Activated T-helper 1 cell treated with anti-CD3 and anti-CD28 coated beads, Interleukin-12 subunit alpha, Interleukin-12 subunit beta, Interleukin-2, Interleukin-4 antibody, amounts not matched to agents 30 ng/mL and 10 ng/mL and 1 ng/mL, durations not matched to agents 14 hours and 24 hours and 36 hours (primary cell): Measurements from ENCODE around the gene BTG1. TPM values are rescaled to one million over a fixed set of nuclear protein-coding genes. Genes with fewer than 3 reads are reported as not detected.
A peak's percentile ranks its signal among the peaks of the same experiment; 100 is the strongest.

Source experiments
- DNase-seq: peaks from one replicate; pipeline ENCODE4 v3.0.0; 2021; ENCODE audit warnings: low spot score
- H3K27ac Mint-ChIP-seq: one replicate; pipeline ENCODE4 v1.8.0; 2021; ENCODE audit warnings: mild to moderate bottlenecking, mixed read lengths
- H3K27me3 Mint-ChIP-seq: one replicate; pipeline ENCODE4 v1.8.0; 2022; ENCODE audit warnings: mild to moderate bottlenecking, moderate library complexity, mixed read lengths; ENCODE audit not compliant: insufficient read depth
- H3K36me3 Mint-ChIP-seq: one replicate; pipeline ENCODE4 v1.8.0; 2021; ENCODE audit warnings: low read depth, mixed read lengths
- H3K4me1 Mint-ChIP-seq: one replicate; pipeline ENCODE4 v1.8.0; 2021; ENCODE audit warnings: low read depth, mixed read lengths
- H3K4me3 Mint-ChIP-seq: one replicate; pipeline ENCODE4 v1.8.0; 2021; ENCODE audit warnings: mild to moderate bottlenecking, moderate library complexity, mixed read lengths
- H3K9me3 Mint-ChIP-seq: one replicate; pipeline ENCODE4 v1.8.0; 2021; ENCODE audit warnings: mixed read lengths
- intact Hi-C: fragments of 100-400 bp; cut with micrococcal nuclease; formaldehyde crosslinking; loops from one replicate; pipeline ENCODE4 v1.15.1; 2024
- total RNA-seq: library from RNA; stranded (reverse); gene quantifications from 2 replicates; pipeline ENCODE4 v1.2.3, GENCODE V29; 2022

The BTG1 gene, protein sequence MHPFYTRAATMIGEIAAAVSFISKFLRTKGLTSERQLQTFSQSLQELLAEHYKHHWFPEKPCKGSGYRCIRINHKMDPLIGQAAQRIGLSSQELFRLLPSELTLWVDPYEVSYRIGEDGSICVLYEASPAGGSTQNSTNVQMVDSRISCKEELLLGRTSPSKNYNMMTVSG
- 86.4 and 87.9 TPM in 2 replicates for total RNA-seq

DNA sequence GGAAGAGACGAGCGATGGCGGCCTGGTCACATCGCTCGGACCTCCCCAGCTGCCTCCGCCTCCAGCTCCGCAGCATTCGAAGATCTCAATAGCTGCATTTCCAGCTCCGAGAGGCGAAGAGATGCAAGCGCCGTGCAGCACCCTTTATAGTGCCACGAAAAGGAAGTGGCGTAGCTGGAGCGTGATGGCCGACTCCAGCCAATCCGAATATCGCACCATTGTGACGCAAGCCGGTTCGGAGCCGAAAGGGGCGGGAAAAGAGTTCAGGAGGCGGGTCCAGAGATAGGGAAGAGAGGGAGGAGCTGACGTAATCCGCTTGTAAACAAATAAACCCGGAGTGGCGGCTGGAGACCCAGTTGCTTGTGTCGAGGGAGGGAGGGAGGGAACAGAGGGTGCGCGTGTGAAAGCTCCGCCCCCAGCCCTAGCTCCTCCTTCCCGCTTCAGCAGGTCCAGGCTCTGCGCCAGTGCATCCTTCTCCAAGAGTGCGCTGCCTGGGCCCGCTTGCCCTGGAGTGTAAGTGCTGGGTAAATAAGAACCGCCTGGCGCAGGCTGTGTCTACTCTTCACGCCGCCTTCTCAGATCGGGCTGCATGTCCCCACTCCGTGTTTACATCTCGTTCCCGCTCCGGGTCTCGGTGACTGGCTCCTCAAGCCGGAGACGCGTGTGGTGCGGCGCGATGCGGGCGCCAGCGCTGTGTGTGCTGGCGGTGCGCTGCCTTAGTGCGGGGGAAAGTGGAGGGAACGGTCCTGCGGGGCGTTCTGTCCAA is at the start of gene BTG1:
Gene BTG1 (minus strand): TSS at position 116 of the 766 bp plus-strand sequence. CDS start 311 bp downstream, outside the sequence.
- no peaks in the 10 kb centered on the region for H3K9me3 Mint-ChIP-seq
- H3K4me1 Mint-ChIP-seq, result peaks cover 51% of the 10 kb centered on the region
- peak within 1 kb of the TSS; percentile 94 for H3K4me3 Mint-ChIP-seq
- H3K36me3 Mint-ChIP-seq, result peaks cover 50% of the 10 kb centered on the region
- intact Hi-C loops, result loop anchor here (1.0 to 5.0 kb wide), 14 partner anchors 39 to 1296 kb away; partner anchors contain the start of genes EEA1 and UBE2N
- H3K27me3 Mint-ChIP-seq, result peaks cover 2% of the 10 kb centered on the region
- DNase-seq, result peak; percentile 99
- peak within 1 kb of the TSS; percentile 97 for H3K27ac Mint-ChIP-seq

DNA sequence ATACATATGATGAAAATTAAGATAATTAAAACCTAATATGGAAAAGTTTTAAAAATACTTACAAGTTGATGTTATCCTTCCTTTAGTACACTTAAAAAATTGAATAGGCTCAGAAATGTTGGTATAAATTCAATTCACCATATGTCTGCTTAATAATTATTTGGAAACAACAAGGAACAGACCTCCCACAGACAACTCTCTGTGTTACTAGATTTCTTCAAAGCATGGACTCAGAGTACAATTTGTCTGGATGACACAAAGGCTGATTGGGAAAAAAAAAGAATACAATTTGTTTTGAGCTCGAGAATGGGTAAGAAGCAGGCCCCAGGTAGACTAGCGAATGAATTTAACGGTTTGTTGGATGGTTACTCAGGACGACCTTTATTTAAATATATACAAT is 48.9 kb upstream of the BTG1 start:
- Mint-ChIP-seq H3K27me3 (no peaks in the 10 kb centered on the region), H3K4me1 (peaks cover 16% of the 10 kb centered on the region), H3K9me3 (peaks cover 13% of the 10 kb centered on the region), H3K36me3 (peaks cover 7% of the 10 kb centered on the region), H3K4me3 (no peak overlapping the region), H3K27ac (no peak overlapping the region)
- no peak for DNase-seq
- intact Hi-C loops, result no loop called here

DNA sequence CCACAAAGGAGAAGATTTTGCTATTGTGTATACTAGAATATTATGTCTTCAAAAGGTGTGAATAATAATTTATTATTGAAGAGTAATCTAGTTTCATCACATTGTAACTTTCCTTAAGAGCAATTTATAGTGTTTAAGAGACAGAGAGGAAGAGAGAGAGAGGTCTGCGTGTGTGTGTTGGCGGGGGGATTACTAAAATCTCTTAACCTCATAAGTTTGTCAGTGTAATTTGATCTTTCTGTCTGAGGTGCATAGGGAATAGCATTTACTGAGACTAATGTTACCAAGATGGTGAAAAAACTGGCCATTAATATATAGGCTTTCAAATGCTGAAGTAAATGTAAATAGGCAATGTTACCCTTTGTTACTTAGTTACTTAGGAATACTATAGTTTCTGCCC is 48.2 kb upstream of the BTG1 start:
- peaks cover 20% of the 10 kb centered on the region for H3K4me1 Mint-ChIP-seq

DNA sequence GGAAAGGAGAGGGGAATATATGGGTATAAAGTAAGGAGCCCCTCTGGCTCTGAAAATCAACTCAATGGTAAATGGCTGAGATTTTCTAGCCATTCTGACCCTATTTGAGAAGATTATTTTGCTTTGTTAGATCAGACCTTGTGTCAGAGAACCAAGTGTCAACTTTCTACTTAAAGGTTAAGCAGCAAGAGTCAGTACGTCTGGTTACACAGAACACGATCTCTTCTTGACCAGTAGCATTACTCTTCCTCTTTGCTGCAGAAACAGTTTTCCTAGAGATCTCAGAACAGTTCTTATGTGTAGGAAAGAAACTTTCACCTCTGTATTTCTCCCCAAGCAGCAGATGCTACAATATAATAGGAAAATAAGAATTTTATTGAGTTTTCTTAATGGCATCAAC is 47.4 kb upstream of the BTG1 start:
- no peak overlapping the region for H3K4me3 Mint-ChIP-seq
- H3K36me3 Mint-ChIP-seq, result peaks cover 10% of the 10 kb centered on the region
- H3K9me3 Mint-ChIP-seq, result peaks cover 15% of the 10 kb centered on the region
- H3K27ac Mint-ChIP-seq, result no peak overlapping the region
- intact Hi-C loops, result no loop called here
- DNase-seq, result no peak
- H3K4me1 Mint-ChIP-seq, result peaks cover 25% of the 10 kb centered on the region
- H3K27me3 Mint-ChIP-seq, result no peaks in the 10 kb centered on the region

More for the DNA sequence above, 48.2 kb upstream of the BTG1 start:
- intact Hi-C loops, result no loop called here
- Mint-ChIP-seq H3K36me3 (peaks cover 10% of the 10 kb centered on the region), H3K27ac (no peak overlapping the region), H3K9me3 (peaks cover 16% of the 10 kb centered on the region), H3K4me3 (no peak overlapping the region), H3K27me3 (no peaks in the 10 kb centered on the region)
- no peak for DNase-seq

DNA sequence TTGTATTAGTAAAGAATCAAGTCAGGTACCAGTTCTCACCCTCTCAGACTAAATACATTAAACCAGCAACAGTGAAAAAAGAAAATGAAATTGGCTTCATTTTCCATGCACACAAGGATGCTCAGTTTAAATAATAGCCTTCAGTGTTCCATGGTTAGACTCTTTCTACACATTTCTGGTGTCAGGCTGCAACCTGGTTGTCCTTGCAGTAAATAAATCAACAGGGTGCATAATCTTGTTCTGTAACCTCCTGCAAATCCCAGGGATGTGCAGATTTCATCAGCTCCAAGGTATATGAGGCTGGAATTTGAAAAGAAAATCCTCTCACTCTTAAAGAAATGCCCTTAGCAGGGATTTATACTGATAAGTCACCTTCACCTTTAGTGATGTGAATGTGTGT is 46.7 kb upstream of the BTG1 start:
- H3K9me3 Mint-ChIP-seq, result peaks cover 15% of the 10 kb centered on the region
- no peak for DNase-seq
- peaks cover 10% of the 10 kb centered on the region for H3K36me3 Mint-ChIP-seq
- H3K27ac Mint-ChIP-seq, result no peak overlapping the region
- H3K27me3 Mint-ChIP-seq, result no peaks in the 10 kb centered on the region
- H3K4me1 Mint-ChIP-seq, result peaks cover 32% of the 10 kb centered on the region
- intact Hi-C loops, result no loop called here
- H3K4me3 Mint-ChIP-seq, result no peak overlapping the region

DNA sequence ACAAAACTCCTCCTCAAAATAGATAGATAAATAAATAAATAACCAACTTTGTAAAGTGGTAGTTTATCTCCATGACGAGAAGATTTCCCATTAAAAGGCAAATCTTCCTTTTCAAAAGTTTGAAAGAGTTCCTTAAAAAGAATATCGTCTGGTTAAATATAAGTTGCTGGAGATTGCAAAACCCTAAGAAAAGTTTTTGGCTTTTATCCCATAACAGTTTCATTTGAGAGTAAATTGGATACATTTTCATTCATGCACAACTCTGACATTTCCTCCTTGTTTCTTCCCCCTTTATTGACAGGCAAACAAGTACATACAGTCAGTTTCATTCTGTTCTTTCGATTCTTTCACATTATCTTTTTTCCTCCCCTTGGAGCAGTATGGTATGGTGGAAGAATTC is 45.4 kb upstream of the BTG1 start:
- Mint-ChIP-seq H3K9me3 (peaks cover 5% of the 10 kb centered on the region), H3K4me3 (no peak overlapping the region), H3K4me1 (peaks cover 45% of the 10 kb centered on the region), H3K36me3 (peaks cover 3% of the 10 kb centered on the region), H3K27ac (no peak overlapping the region), H3K27me3 (no peaks in the 10 kb centered on the region)
- DNase-seq, result no peak
- intact Hi-C loops, result no loop called here

DNA sequence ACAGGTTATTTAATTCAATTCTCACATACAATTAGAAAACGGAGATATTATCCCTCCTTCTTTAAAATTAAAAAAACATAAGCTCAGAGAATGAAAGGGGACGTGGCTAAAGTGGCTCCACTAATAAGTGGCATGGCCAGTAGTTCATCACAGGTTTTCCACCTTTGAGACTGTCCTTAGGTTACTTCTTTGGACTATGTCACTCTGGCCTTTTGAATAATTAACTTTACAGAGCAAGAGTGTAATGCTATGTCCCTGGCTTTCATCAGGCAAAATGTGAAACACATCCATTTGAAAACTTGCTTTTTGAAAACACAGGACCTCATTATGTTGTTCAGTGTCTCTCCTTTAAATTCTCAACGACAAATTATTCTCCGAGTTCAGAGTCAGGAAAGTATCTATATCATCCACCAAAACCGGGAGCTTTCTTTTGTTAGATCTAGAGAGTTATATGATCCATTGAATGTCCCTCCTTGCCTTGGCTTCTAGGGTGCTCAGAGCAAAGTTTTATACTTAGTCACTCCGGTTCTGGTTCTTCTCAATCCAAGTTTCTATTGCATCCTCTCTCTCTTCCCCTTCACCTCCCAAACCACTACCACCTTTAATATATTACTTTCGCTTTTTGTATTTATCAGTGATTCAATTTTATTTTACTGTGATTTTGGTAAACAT is 43.0 kb upstream of the BTG1 start:
- intact Hi-C loops, result no loop called here
- Mint-ChIP-seq H3K36me3 (peaks cover 4% of the 10 kb centered on the region), H3K27ac (no peak overlapping the region), H3K9me3 (peaks cover 5% of the 10 kb centered on the region), H3K4me3 (no peak overlapping the region), H3K4me1 (peaks cover 63% of the 10 kb centered on the region), H3K27me3 (no peaks in the 10 kb centered on the region)
- no peak for DNase-seq

DNA sequence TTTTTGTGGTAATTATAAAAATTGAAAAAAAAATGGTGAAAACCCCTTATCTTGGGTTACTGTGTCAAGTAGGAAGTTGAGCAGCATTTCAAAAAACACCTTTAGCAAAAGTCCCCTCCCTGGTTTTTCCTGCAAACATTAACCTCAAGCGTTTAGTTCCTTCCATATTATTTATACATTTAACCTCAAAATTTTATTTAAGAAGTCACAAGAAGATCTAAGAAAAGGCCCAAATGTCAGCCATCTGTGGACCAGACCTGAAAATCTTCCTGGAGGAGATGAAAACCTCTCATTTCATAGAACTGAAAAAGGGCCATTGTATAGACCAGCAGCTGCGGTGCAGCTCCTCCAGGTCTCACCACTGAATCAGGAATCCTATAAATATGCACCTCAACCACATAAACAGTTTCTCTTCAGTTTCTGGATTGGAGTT is 40.4 kb upstream of the BTG1 start:
- Mint-ChIP-seq H3K4me3 (peak overlapping the region; percentile 68), H3K27me3 (no peaks in the 10 kb centered on the region), H3K9me3 (peaks cover 10% of the 10 kb centered on the region), H3K36me3 (peaks cover 11% of the 10 kb centered on the region), H3K4me1 (peaks cover 63% of the 10 kb centered on the region), H3K27ac (peak overlapping the region; percentile 91)
- no peak for DNase-seq
- intact Hi-C loops, result no loop called here

DNA sequence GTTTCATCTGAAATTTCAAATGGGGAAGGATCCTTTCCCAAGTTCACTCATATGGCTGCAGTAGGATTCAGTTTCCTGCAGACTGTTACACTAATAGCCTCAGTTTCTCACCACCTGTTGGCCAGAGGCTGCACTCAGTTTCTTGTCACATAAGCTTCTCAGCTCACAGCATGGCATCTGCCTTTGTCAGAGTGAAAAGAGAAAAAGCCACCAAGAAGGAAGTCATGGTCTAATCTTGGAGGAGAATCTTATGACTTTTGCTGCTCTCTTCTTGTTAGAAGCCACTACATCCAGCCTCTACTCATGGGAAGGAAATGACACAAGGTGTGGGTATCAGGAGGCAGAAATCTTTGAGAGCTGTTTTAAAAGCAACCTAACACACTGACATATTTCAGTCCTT is 39.4 kb upstream of the BTG1 start:
- Mint-ChIP-seq H3K36me3 (peaks cover 13% of the 10 kb centered on the region), H3K27ac (peak overlapping the region; percentile 70), H3K4me1 (peaks cover 63% of the 10 kb centered on the region), H3K27me3 (no peaks in the 10 kb centered on the region), H3K4me3 (peak overlapping the region; percentile 19), H3K9me3 (peaks cover 10% of the 10 kb centered on the region)
- peak; percentile 46 for DNase-seq
- intact Hi-C loops, result loop anchor here (1.0 to 2.0 kb wide), 5 partner anchors 23 to 220 kb away; no protein-coding TSS in a partner anchor

DNA sequence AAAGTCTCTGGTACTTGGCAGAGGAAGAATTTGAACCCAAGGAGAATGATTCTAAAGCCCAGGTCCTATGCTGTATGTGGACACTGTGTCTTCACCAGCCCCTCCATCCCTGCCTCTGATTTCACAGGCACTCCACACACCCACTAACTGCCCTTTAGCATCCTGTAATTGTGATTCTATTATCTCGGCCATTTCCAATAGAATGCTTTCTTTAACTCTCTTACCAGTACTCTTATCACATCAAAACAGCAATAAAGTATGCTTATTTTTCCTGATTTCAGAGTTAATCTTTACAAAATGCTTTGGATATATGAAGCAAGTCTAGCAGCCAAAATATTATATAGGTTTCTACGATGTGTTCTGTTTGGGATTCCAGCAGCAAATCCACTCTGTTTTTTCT is 37.9 kb upstream of the BTG1 start:
- Mint-ChIP-seq H3K27me3 (no peaks in the 10 kb centered on the region), H3K27ac (no peak overlapping the region), H3K9me3 (peaks cover 5% of the 10 kb centered on the region), H3K4me1 (peaks cover 57% of the 10 kb centered on the region), H3K4me3 (no peak overlapping the region), H3K36me3 (peaks cover 10% of the 10 kb centered on the region)
- intact Hi-C loops, result no loop called here
- no peak for DNase-seq

DNA sequence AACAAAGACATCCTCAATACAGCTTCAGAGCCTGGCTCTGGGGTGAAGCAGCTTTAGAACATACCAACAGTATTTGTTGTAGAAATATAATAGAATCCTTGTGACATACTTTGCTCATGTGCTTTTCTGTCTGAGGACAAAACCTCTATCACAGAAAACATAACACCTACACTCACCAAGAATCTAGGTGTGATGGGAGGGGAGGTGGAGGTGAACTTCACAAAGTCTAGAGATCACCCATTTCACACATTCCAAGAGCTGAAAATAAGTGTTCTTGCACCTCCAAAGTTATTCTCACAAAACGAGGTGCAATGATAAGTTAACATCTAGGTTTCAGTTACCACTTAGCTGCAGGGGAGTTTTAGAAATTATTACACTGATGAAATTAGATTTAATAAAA is 32.7 kb upstream of the BTG1 start:
- Mint-ChIP-seq H3K4me3 (no peak overlapping the region), H3K9me3 (peaks cover 5% of the 10 kb centered on the region), H3K4me1 (peaks cover 7% of the 10 kb centered on the region), H3K27ac (no peak overlapping the region), H3K27me3 (no peaks in the 10 kb centered on the region), H3K36me3 (peaks cover 7% of the 10 kb centered on the region)
- no peak for DNase-seq
- intact Hi-C loops, result no loop called here

DNA sequence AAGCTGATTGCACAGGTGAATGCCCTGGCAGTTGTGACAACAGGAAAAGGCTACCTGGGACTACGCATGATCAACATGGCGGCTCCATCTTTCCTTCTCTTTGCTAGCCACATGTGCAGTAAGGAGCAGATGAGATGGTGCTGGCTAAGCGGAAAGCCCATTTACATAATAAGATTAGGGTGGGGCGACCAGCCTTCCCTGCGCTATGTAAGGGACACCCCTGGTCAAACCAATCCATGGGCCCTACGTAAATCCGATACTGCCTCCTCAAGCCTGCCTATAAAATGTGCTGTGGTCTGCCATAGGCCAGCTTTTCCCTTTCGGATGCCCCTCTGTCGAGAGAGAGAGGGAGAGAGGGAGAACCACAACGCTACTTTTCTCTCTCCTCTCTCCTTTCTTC is 31.0 kb upstream of the BTG1 start:
- H3K27ac Mint-ChIP-seq, result no peak overlapping the region
- H3K4me1 Mint-ChIP-seq, result peaks cover 10% of the 10 kb centered on the region
- H3K4me3 Mint-ChIP-seq, result no peak overlapping the region

DNA sequence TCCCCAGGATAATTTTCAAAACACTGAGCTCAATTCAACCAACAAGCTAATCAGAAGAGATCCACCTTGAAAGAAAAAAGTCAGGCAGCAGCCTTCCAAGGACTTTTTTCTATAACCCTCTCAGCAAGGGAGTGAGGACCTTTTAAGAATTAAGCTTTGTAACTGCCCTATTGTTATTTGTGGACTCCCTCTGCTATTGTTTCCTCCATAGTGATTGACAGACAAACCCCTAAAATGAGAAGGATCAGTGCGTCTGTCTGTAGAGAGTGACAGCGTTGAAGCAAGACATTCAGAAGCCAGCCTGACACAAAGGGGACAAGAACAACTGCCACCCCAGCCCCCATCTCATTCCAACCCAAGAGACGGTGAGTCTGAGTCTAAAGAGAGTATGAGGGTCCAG is 30.3 kb upstream of the BTG1 start:
- DNase-seq, result no peak
- intact Hi-C loops, result no loop called here
- no peaks in the 10 kb centered on the region for H3K27me3 Mint-ChIP-seq
- no peaks in the 10 kb centered on the region for H3K9me3 Mint-ChIP-seq
- H3K4me3 Mint-ChIP-seq, result no peak overlapping the region
- H3K36me3 Mint-ChIP-seq, result peaks cover 2% of the 10 kb centered on the region
- peaks cover 10% of the 10 kb centered on the region for H3K4me1 Mint-ChIP-seq
- no peak overlapping the region for H3K27ac Mint-ChIP-seq

More for the DNA sequence above, 31.0 kb upstream of the BTG1 start:
- no peak for DNase-seq
- Mint-ChIP-seq H3K27me3 (no peaks in the 10 kb centered on the region), H3K9me3 (no peaks in the 10 kb centered on the region), H3K36me3 (peaks cover 2% of the 10 kb centered on the region)
- intact Hi-C loops, result no loop called here
